ENCODE results near the gene CHAT. TPM values are rescaled to one million over a fixed set of nuclear protein-coding genes. Genes with fewer than 3 reads are reported as not detected.
A peak's percentile ranks its signal among the peaks of the same experiment; 100 is the strongest.

The CHAT gene
- total RNA-seq, 4 donors from 2014 or later = not detected

- Histone ChIP-seq H3K4me1 (peaks cover 0 to 3% (median 0%) of the 10 kb centered on the region in 4 donors), H3K9me3 (no peaks in the 10 kb centered on the region), H3K27me3 (no peaks in the 10 kb centered on the region), H3K36me3 (no peaks in the 10 kb centered on the region), H3K4me3 (no peak overlapping the region), H3K27ac (no peak overlapping the region)
- WGBS, 2 donors = 31% methylated on average over 2 of the region's 2 CpGs
- TF ChIP-seq CTCF (IDR thresholded peaks at IDR 0.05) (no peak), POLR2A (IDR thresholded peaks at IDR 0.05) (no peak), EP300 (IDR thresholded peaks at IDR 0.05) (no peak)
- no peak for DNase-seq (ENCODE audit: low spot score in 2 of 2)
These were observed 34.2 kb upstream of the CHAT start for GRCh38 chr10:49579621-49580020.

GRCh38 chr10:49585387-49585786, 28.4 kb upstream of the CHAT start:
- no peak overlapping the region for H3K27ac ChIP-seq
- H3K4me1 ChIP-seq = no peaks in the 10 kb centered on the region
- H3K9me3 ChIP-seq = no peaks in the 10 kb centered on the region
- TF ChIP-seq EP300 (IDR thresholded peaks at IDR 0.05) (no peak), POLR2A (IDR thresholded peaks at IDR 0.05) (no peak), CTCF (IDR thresholded peaks at IDR 0.05) (no peak)
- no peak overlapping the region for H3K4me3 ChIP-seq
- DNase-seq (ENCODE audit: low spot score in 2 of 2) = no peak
- H3K27me3 ChIP-seq = no peaks in the 10 kb centered on the region
- H3K36me3 ChIP-seq = no peaks in the 10 kb centered on the region

GRCh38 chr10:49587981-49588380, 25.9 kb upstream of the CHAT start:
- Histone ChIP-seq H3K4me1 (no peaks in the 10 kb centered on the region), H3K36me3 (no peaks in the 10 kb centered on the region), H3K9me3 (no peaks in the 10 kb centered on the region), H3K27ac (no peak overlapping the region), H3K4me3 (no peak overlapping the region), H3K27me3 (no peaks in the 10 kb centered on the region)
- no peak for TF ChIP-seq POLR2A (IDR thresholded peaks at IDR 0.05)
- TF ChIP-seq CTCF (IDR thresholded peaks at IDR 0.05) = no peak
- no peak for TF ChIP-seq EP300 (IDR thresholded peaks at IDR 0.05)
- 74 to 76% methylated on average over 4 of the region's 4 CpGs for WGBS, 2 donors
- DNase-seq (ENCODE audit: low spot score in 2 of 2) = no peak

- WGBS, 2 donors = 43 to 47% methylated on average over 9 of the region's 9 CpGs
- Histone ChIP-seq H3K9me3 (no peaks in the 10 kb centered on the region), H3K4me1 (no peaks in the 10 kb centered on the region), H3K4me3 (no peak overlapping the region), H3K27ac (no peak overlapping the region), H3K36me3 (no peaks in the 10 kb centered on the region), H3K27me3 (no peaks in the 10 kb centered on the region)
- TF ChIP-seq POLR2A (IDR thresholded peaks at IDR 0.05) = no peak
- TF ChIP-seq CTCF (IDR thresholded peaks at IDR 0.05) = peak; percentile 57 to 89 (median 81)
- peak in 1 of 2 donors; percentile 44 for DNase-seq (ENCODE audit: low spot score in 2 of 2)
These were observed 20.9 kb upstream of the CHAT start for GRCh38 chr10:49592726-49593563.

- no peak overlapping the region for H3K4me3 ChIP-seq
- no peaks in the 10 kb centered on the region for H3K4me1 ChIP-seq
- H3K27me3 ChIP-seq = no peaks in the 10 kb centered on the region
- no peaks in the 10 kb centered on the region for H3K9me3 ChIP-seq
- H3K27ac ChIP-seq = no peak overlapping the region
- 83% methylated on average over 6 of the region's 6 CpGs for WGBS, 2 donors
- TF ChIP-seq EP300 (IDR thresholded peaks at IDR 0.05) (no peak), POLR2A (IDR thresholded peaks at IDR 0.05) (no peak), CTCF (IDR thresholded peaks at IDR 0.05) (no peak)
- H3K36me3 ChIP-seq = no peaks in the 10 kb centered on the region
- no peak for DNase-seq (ENCODE audit: low spot score in 2 of 2)
These were observed 20.3 kb upstream of the CHAT start for GRCh38 chr10:49593564-49593875.

All from tibial nerve (tissue), 4 donors.